Dedifferentiated amniotic fluid mesenchymal stem cell (primary cell): ENCODE measurements around the gene MTCL1.

Experiments used
- DNase-seq: peaks from one replicate; pipeline ENCODE4 v3.0.0-alpha.2; 2016; ENCODE audit errors: extremely low spot score

The MTCL1 gene

DNA sequence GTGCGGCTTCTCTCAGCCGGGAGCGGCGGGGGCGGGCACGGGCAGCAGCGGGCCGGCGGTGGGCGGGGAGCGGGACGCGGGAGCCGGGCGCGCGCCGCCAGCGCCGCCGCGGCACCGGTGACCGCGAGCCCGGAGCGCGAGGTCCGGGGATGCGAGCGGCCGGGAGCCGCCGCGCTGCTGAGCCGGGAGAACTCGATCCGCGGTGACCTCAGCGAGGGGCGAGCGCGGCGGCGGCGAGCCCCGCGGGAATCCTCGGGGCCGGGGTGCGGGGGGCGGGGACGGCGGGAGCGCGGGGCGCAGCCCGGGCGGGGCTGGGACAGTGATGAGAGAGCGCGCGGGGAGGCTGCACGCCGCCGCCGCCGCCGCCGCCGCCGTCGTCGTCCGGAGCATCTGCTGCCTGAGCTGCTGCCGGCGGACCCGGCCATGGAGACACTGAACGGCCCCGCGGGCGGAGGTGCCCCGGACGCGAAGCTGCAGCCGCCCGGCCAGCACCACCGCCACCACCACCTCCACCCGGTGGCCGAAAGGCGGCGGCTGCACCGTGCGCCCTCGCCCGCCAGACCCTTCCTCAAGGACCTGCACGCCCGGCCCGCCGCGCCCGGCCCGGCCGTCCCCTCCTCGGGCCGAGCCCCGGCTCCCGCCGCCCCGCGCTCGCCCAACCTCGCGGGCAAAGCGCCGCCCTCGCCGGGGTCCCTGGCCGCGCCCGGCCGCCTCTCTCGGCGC, at the start of gene MTCL1:
MTCL1 (plus strand) TSS at position 319 of the 723 bp plus-strand sequence; CDS start at position 424, 105 bp downstream.
- DNase-seq = peak; percentile 39

DNA sequence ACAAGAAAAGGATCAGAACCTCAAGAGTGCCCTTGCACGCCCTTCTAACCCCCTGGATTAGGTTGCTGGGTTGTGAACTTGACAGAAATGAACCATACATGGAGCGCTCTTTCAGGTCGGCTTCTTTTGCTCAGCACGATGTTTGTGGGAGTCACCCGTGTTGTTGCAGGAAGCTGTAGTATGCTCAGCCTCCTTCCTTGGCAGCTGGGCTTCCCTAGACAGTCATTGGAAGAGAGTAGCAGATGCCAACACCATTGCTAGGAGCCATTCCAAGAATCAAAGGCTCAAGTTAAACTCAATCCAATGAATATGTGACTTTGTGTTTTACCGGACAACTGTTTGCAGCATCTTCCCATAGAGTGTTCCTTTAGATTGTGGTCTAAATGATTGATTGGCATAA, 49.1 kb upstream of the MTCL1 start:
- DNase-seq = no peak

DNA sequence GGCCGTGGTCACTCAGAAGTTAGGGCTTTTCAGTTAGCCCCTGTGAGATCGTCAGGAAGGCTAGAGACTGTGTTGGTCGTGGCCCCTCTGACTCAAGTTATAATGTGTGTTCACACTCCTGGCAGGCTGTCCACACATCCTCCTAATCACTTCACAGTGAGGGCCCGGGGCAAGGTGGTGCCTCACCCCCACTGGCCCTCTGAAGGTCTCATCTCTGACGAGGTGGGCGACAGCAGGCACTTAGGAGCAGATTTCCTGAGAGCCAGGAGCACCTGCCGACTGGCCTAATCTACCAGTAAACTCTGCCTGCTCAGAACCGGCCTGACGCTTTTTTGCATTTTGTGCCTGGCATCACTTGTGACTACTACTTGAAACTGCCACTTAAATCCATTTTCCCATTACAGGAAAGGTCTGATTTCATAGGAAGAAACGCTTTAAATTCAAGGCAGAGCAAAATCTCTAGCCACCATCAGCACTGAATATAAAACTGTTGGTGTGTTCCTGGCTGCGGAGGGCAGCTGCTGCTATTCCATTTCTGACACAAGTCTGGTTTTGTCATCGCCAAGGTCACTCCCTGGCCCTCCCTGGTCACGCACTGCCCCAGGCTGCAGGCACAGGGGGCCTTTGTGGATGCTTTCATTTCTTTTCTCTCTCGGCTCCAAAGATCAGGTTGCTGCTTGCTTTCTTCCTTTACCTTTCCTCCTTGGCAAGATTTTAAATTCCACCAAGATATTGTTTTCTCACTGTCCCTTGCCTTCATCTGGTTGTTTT, 48.1 kb upstream of the MTCL1 start:
- DNase-seq = no peak

DNA sequence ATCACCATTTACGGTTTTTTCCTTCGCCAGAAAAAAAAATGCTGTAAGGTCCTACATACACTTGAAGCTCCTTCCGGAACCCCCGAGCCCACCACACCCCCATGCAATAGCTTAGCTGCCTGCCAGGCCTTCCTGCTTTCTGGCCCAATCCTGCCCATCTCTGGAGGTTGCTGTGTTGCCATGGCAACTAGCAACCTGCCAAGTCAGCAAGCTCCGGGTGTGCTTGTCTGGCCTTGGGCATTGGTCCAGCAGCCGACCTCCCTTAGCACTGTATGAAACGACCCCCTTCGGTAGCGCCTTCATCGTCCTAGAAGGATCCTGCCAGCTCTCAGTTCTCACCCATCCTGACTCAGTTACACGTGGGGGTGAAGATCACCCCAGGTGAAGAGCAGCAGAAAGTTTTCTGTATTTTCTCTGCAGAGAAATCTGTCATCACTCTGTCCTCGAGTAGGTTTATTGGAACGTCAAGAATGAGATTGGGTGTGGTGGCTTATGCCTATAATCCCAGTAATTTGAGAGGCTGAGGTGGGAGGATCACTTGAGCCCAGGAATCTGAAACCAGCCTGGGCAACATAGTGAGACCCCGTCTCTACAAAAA, 47.4 kb upstream of the MTCL1 start:
- DNase-seq = no peak

DNA sequence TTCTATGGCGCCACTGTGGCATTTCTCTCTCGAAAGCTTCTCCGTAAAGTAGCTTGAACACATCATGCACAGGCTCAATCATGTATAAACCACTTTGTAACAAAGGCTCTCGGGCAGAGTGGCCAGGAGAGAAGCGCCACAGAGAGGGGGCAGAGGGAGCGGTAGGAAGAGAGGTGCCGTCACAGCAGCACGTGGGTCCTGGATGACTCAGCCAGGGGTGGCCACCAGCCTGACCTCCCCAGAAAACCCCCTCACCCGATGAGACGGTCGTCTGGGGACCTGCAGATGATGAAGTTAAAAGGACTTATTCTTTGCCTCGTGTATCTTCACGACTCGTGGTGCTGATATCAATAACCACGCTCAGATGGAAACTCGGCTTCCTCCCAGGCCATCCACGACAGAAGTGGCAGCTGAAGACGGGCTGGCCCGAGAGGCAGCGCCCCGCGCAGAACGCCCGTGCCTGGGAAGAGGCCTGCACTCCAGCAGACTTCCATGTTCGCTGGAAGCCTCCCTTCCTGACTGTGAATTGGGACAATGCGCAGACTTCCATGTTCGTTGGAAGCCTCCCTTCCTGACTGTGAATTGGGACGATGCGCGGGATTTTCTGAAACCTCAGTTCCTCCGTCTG, 46.4 kb upstream of the MTCL1 start:
- DNase-seq = no peak

DNA sequence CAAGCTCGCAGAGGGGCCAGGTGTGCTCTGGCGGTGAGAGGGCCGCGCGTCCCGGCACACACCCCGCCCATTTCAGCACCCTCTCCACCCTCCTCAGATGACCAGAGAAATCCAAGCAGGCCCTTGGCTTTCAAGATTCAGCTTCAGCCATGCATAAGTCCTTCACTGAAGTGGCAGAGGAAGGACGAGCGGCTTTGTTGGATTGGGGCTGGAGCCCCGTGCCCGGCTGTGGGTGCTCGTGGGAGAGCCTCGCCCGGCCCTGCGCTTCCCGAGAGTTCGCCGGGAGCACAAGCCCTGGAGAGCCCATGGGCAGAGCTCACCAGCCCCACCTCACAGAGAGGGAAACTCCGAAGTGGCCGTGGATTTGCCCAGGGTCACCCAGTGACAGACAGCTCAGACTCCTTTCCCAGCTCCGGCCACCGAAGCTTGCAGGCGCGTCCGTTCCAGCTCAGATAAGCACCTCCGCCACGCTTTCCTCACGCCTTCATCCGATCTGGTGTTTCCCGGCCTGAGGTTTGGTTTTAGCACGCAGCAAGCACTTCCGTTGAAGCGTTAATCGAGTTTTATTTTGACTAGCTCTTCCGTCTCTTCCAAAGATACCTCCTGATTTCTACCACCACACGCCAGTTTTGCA, 45.6 kb upstream of the MTCL1 start:
- no peak for DNase-seq

DNA sequence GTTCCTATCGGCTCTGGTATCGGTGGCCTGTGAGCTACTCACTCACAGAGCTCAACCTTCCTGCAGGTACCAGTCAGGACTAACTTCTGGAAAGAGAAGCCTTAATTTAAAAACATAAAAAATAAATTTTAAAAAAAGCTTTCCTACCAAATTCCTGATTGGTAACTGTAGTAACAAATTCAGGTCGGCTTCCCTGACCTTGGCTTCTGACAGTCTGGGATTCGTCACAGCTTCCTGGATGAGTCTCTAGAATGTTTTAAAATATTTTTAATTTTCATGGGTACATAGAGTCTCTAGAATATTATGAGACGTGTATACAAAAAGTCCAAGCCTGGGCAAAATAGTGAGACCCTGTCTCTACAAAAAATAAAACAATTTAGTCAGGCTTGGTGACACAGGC, 45.0 kb upstream of the MTCL1 start:
- no peak for DNase-seq

DNA sequence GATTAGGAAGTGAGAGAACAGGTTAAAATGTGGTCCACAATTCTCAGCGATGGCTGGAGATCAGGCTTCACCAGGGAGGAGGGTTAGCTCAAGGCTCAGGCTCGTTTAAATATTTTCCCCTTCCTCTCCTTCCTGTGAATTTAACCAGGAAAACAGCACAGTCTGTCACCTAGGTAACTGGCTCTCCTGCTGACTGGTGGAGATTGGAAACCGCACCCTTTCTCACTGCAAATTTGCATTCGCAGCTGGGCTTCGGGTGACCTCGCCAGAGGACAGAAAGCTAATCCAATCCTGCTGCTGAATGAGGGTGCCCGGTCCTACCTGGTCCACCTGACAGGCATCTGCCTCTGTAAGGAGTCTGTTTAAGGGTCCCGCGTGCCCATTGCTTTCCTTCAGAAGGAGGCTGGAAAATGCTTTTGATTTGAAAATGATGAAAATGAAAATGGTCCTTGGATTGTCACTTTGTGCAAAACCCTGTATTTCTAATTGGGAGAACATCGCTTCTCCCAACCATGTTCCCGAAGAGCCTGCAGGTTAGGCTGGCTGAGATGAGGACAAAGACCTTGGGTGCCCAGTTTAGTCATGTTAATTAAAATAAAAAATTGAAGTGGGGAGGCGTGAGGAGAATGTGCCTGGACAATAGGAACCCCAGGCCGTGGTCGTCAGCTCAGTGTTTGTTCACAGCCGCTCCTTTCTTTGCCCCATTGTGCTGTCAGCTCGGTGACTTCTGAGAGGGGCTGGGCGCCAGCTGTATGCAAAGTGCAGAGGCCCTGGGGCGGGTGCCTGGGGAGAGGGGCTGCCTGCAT, 43.4 kb upstream of the MTCL1 start:
- DNase-seq = no peak

DNA sequence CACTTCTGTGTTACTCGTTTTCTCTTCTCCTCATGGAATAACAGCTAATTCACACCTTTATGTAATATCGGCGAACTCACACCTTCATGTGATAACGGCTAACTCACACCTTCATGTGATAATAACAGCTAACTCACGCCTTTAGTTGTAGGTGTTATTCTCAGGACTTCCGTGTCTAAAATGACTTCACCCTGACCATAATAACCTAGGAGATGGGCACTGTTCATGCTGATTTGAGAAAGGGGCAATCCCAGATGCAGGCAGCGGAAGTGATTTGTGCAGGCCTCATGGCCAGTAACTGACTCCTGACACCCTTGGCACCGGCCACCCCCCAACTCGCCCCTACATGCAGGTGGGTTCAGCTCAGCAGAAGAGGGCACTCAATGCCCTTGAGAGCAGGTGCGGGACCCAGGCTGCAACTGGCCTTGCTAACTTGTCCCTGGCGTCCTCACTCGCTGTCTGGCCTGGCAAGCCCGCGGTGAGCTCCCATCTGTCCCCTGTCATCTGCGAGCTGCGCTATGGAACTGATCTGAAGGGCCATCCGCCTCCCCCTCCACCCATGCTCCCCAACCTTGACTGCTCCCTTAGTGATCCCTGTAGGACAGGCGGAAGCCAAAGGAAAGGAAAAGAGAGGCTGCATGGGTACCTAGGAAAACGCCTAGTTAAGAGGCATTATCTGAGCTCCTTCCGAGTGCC, 42.6 kb upstream of the MTCL1 start:
- no peak for DNase-seq

DNA sequence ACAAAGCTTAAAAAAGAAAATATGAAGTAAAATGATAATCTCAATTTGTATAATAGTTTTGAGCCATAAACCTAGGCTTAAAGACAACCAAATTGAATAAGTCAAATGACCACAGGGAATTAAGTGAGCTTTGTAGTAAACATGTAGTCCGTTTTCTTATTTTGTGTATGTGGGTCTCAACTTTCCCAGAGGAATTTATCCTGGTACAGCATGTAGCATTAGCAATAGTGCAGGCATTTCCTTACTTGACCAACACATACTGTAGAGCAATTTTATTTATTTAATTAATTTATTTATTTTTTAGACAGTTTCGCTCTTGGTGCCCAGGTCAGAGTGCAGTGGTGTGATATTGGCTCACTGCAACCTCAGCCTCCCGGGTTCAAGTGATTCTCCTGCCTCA, 37.5 kb upstream of the MTCL1 start:
- DNase-seq = no peak

DNA sequence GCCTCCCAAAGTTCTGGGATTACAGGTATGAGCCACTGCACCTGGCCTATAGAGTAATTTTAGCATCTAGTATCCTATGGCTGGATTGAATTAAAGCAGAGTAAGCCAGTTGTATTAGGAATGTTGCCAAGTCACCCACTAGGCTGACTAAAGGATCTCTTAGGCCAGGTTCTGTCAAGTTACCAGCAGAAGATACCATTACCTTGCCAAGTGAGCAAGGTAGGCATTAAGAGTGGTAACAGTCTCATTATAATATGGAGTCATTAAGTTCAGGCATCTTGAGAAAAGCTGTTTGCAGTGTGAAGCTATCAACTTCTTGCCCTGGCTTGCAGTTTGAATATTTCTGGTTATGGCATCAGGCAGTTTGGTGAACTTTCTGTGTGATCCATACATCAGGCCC, 37.0 kb upstream of the MTCL1 start:
- DNase-seq = no peak

DNA sequence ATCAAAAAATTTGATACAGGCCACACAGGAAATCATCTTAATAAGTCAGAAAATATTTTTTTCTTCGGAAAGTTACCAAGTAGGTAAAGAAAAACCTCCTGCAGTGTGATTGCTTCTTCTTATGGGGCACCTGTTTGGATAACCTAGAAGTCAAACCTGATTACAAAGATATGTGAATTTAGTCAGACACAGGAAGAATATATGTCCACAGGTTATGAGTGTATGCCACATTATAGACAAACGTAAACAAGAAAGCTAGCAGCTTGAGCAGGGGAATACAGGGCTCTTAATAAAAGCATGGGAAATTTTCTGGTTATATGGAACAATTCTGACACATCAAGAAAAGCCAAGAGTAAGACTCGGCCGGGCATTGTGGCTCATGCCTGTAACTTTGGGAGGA, 35.8 kb upstream of the MTCL1 start:
- no peak for DNase-seq

DNA sequence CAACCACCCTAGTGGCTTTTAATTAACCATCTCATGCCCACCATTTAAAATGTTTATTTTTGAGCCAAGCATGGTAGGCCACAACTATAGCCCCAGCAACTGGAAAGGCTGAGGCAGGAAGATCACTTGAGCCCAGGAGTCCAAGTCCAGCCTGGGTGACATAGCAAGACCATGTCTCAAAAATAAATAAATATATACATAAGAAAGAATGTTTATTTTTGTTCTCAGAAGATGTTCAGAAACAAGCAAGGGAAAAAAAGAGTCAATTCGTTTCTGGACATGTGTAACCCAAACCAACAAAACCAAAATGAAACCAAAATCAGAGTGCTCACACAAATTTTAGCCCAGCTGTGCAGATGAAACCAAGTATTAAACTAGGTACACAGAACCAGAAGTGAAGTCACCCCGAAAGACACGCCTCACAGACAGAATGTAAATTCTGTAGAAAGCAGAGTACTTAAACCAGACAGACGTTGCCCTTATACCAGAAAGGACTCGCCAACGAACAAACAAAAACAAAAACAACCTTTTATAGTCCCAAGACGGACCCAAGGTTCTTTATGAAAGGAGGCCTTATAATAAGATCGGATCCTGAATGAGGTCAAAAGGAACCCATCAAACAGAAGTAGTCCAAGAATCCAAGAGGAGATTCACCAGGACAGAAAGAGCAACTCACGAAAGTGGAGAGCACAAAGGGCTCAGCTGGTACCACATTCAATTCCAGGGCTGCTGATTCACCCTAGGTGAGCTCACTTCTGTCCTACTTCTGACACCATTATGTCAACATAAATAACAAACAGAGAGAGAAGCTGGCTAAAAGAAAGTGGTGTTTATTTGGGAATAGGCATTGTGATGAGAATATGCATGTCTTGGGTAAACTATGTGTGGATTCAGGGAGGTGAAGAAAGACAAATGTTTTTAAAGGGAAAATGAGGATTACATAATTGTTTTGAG, 31.8 kb upstream of the MTCL1 start:
- no peak for DNase-seq

DNA sequence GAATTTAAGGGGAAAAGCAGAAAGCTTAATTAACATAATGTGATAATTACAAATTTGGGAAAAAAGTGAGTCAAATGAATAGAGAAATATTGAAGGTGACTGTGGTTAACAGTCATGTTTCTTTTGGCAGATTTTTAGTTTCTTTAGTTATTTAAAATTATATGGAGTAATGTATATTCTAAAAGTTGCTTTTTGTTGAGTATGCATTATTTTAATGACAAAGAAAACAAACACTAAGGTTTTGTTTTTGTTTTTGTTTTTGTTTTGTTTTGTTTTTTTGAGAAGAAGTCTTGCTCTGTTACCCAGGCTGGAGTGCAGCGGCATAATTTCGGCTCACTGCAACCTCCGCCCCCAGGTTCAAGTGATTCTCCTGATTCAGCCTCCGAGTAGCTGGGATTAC, 30.3 kb upstream of the MTCL1 start:
- DNase-seq = no peak

DNA sequence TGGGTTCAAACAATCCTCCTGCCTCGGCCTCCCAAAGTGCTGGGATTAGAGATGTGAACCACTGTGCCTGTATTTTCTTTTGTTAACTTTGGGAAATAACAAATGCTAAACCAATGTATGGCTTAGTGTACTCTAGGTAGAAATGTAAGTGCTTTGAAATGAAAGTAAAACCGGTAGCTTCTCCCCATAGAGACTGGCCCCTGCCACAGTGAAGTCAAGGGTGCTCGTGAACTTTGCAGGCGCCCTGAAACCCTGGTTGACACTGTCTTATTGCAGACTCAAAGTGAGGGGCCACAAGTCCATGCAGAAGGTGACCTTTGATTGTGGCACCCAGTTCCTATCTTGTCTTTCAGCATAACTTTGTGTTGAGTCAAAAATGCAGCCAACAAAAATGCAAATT, 24.2 kb upstream of the MTCL1 start:
- DNase-seq = no peak

DNA sequence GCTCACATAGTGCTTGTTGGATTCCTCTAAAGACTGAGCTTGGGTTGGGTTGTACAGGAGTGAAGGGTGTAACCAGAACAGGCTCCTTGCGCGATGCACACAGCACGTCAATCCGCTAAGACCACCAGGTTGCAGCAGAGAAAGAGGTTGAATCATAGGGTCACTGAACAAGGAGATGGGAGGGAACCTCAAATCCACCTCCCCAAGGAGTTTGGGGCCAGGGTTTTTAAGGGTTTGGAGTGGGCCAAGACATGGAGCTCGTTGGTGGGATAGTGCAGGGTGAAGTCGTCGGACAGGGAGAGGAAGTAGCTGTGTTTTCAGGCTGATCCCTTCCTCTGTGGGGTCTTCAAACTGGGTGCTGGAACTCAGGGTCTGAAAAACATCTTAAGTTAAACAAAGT, 20.8 kb upstream of the MTCL1 start:
- no peak for DNase-seq

DNA sequence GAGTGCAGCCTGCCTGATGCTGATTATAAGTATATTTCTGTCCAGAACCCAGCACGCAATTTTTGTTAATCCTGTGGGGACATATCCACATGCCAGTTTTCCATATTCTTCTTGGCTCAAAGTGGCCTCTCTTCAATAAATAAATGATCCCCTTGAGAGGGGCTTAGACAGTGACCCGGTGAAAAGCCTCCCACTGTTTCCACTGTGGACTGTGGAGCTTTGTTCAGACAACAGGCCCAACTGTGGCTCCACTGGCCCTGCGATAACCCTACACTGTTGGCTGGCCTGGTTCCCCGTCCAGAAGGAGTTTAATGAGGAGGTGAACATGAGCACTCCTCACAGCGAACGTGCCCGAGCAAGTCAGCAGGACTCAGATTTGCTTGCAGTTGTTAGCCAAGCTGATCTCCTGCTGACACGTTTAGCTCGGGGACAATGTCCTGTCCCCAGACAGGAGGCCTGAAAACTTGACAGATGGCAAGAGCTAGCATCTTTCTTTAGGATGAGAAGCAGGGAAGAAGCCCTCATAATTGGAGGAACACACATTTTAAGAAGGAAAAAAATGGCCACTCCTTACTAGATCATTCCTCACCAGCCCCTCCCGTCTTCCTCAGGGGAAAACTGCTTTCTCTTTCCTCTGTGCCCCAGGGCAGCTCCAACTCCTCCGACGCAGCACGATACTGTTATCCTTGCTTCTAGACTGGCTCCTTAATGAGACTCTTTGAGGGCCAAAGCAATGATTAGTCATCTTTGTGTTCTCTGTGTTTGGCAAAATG, 20.0 kb upstream of the MTCL1 start:
- peak; percentile 42 for DNase-seq

DNA sequence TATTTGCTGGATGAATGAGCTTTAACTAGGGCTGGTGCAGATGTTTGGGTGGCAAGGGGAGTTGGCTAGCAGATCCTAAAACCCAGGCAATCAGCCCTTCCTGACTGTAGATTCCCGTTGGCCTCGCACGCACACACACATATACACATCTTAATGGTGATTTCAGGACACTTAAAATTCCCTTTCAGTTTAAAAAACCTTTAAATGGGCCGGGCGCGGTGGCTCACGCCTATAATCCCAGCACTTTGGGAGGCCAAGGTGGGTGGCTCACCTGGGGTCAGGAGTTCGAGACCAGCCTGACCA, 19.5 kb upstream of the MTCL1 start:
- no peak for DNase-seq

DNA sequence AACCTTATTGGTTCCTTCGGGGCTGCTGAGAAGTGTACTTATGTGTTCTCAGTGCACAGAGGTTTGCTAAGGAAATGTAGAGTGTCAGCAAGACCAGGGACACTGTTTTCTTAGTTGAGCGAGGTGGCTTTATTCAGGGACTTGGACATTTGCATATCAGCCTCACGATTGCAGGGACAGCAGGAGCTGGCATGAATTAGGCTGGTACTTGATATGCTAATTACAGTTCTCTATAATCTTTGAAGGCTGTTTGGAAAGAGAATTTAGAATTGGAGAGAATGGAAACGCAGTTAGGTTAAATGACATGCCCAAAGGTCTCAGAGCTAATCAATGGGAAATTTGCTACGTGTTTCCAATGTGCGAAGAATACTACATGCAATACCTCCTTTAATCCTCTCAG, 18.7 kb upstream of the MTCL1 start:
- no peak for DNase-seq
